K562 (cell line): Measurements from ENCODE around the gene SLC12A9. TPM values are rescaled to one million over a fixed set of nuclear protein-coding genes. Genes with fewer than 3 reads are reported as not detected.

Experiments used
- ATAC-seq: fragments of 200-7000 bp; cut with Tn5 transposase; 3 replicates; pipeline ENCODE4 v1.9.1; 2020; ENCODE audit warnings: moderate library complexity
- BruUV-seq: library from RNA; stranded (reverse); fragments of 400-500 nt; replicated peaks from 2 replicates; lab custom pipeline; 2021; lab: Mats Ljungman, UMichigan
- CTCF ChIA-PET: fragments of 300-600 bp; formaldehyde crosslinking; extraction: SDS; loops from one replicate; lab custom pipeline; 2021; ENCODE audit warnings: low intra/inter-chr PET ratio; lab: Yijun Ruan, JAX
- POLR2A ChIA-PET: fragments of 300-600, 350-650 bp; sonication (Branson Sonifier 250); formaldehyde crosslinking; extraction: SDS; loops from one replicate; lab custom pipeline; 2021; ENCODE audit warnings: antibody characterized with exemption, inconsistent platforms; lab: Yijun Ruan, JAX
- DNase-seq, 4 experiments: peaks; one replicate each; pipeline versions ENCODE4 v3.0.0 to v3.0.0-alpha.2; 2011 to 2018; ENCODE audit warnings: low spot score in 3 of 4, mixed read lengths in 3 of 4; ENCODE audit errors: extremely low read depth in 1 of 4
- FAIRE-seq: peaks from 2 replicates; lab custom pipeline; 2011; peaks lifted over from hg19 to GRCh38; lab: Jason Lieb, UNC
- H2AFZ ChIP-seq: 2 replicates; pipeline ENCODE4 v1.6.0; 2011; ENCODE audit warnings: low read depth, low read length, control low read depth, inconsistent platforms
- H3K27ac ChIP-seq: fragments of 200-600 bp; 3 replicates; pipeline ENCODE4 v1.8.0; 2011; ENCODE audit warnings: low read depth, mild to moderate bottlenecking, control low read depth, inconsistent platforms, low read length, moderate library complexity, mixed read lengths; ENCODE audit errors: extremely low read depth
- H3K27me3 ChIP-seq, 2 experiments: fragments of 300-600 bp in 1 of 2; 2 replicates in 1 of 2; 3 replicates in 1 of 2; pipeline versions ENCODE4 v1.6.0 to v1.8.0; 2011; ENCODE audit warnings: inconsistent platforms in 2 of 2, low read length in 2 of 2, mild to moderate bottlenecking in 1 of 2, mixed read lengths in 1 of 2, moderate library complexity in 1 of 2; ENCODE audit not compliant: control insufficient read depth in 2 of 2, insufficient read depth in 2 of 2
- H3K36me3 ChIP-seq: fragments of 300-600 bp; 3 replicates; pipeline ENCODE4 v1.8.0; 2011; ENCODE audit warnings: mild to moderate bottlenecking, low read length, inconsistent platforms; ENCODE audit not compliant: control insufficient read depth, insufficient read depth
- H3K4me1 ChIP-seq, 2 experiments: fragments of 200-600 bp in 1 of 2; replicated peaks in 1 of 2; 2 replicates in 1 of 2; 3 replicates in 1 of 2; pipeline versions ENCODE4 v1.5.1 to v1.8.0; 2011; ENCODE audit warnings: inconsistent platforms in 2 of 2, low read length in 2 of 2, mild to moderate bottlenecking in 1 of 2, mixed read lengths in 1 of 2, moderate library complexity in 1 of 2; ENCODE audit not compliant: control insufficient read depth in 2 of 2, insufficient read depth in 2 of 2
- H3K4me2 ChIP-seq: 2 replicates; pipeline ENCODE4 v1.6.1; 2011; ENCODE audit warnings: low read length, control low read depth, inconsistent platforms, mixed read lengths; ENCODE audit not compliant: insufficient read depth
- H3K4me3 ChIP-seq: fragments of 200-600 bp; sonication (generic), shearing (Covaris generic); 2 replicates; pipeline ENCODE4 v1.5.1; 2016; ENCODE audit warnings: control low read depth, inconsistent platforms
- H3K79me2 ChIP-seq: fragments of 200-600 bp; 3 replicates; pipeline ENCODE4 v1.8.0; 2011; ENCODE audit warnings: low read length, inconsistent platforms; ENCODE audit not compliant: control insufficient read depth, insufficient read depth
- H3K9ac ChIP-seq, 2 experiments: 2 replicates each; pipeline versions ENCODE4 v1.6.0 to v1.6.1; 2011; ENCODE audit warnings: low read depth in 2 of 2, low read length in 2 of 2, control low read depth in 1 of 2, inconsistent platforms in 1 of 2, mild to moderate bottlenecking in 1 of 2, mixed read lengths in 1 of 2; ENCODE audit not compliant: insufficient read depth in 1 of 2
- H3K9me1 ChIP-seq: one replicate; pipeline ENCODE4 v1.6.0; 2011; ENCODE audit warnings: inconsistent platforms, mild to moderate bottlenecking, low read length, moderate library complexity; ENCODE audit not compliant: control insufficient read depth, insufficient read depth
- H3K9me3 ChIP-seq: replicated peaks from 2 replicates; pipeline ENCODE4 v1.5.1; 2011; ENCODE audit warnings: low read depth, low read length, inconsistent platforms; ENCODE audit not compliant: control insufficient read depth, insufficient read depth
- H4K20me1 ChIP-seq: replicated peaks from 2 replicates; pipeline ENCODE4 v1.6.1; 2011; ENCODE audit warnings: low read length, inconsistent platforms, mixed read lengths; ENCODE audit not compliant: control insufficient read depth, insufficient read depth
- HNRNPL ChIP-seq: fragments of 200-400 bp; formaldehyde crosslinking; IDR thresholded peaks from 2 replicates; pipeline ENCODE4 v1.6.1; 2017; ENCODE audit warnings: low read depth, mild to moderate bottlenecking, low read length
- PCBP2 ChIP-seq: fragments of 200-400 bp; formaldehyde crosslinking; IDR thresholded peaks from 2 replicates; pipeline ENCODE4 v1.6.1; 2018; ENCODE audit warnings: low read length, low read depth, mild to moderate bottlenecking, moderate library complexity; ENCODE audit not compliant: poor library complexity, severe bottlenecking
- RBBP5 ChIP-seq: fragments of 200-600 bp; sonication (generic); IDR thresholded peaks from 2 replicates; pipeline ENCODE4 v1.6.1; 2012; ENCODE audit warnings: borderline replicate concordance, mild to moderate bottlenecking, low read length, control low read depth, inconsistent platforms; ENCODE audit not compliant: insufficient read depth, poor library complexity, severe bottlenecking
- ZBED1 ChIP-seq: IDR thresholded peaks from 2 replicates; pipeline ENCODE4 v1.6.1; 2014
- WGBS: fragments of 100-300 bp; shearing (Covaris generic); methylation state at CpG from one replicate; pipeline ENCODE4 v1.1.6; 2016; ENCODE audit warnings: low coverage, mixed read lengths; ENCODE audit not compliant: insufficient coverage; ENCODE audit errors: missing lambda C conversion rate; 5-methylcytosine and 5-hydroxymethylcytosine counted together
- in situ Hi-C: fragments of 300-500 bp; cut with MboI; formaldehyde crosslinking; loops from 4 replicates; pipeline ENCODE4 v1.15.0; 2018; ENCODE audit warnings: inconsistent platforms, mixed read lengths
- intact Hi-C: fragments of 100-400 bp; cut with micrococcal nuclease; formaldehyde crosslinking; loops from 2 replicates; pipeline ENCODE4 v1.14.2; 2022
- polyA plus RNA-seq, 8 experiments: library from polyadenylated mRNA; depleted of rRNA in 4 of 8; stranded (reverse) in 5 of 8; unstranded in 3 of 8; fragments of >200 nt; fragmentation: Nextera tagmentation in 2 of 8; fragmentation: Illumina TruSeq in 1 of 8; extraction: Ambion mirVana in 2 of 8; extraction: Trizol in 1 of 8; gene quantifications; 2 replicates each; pipeline versions ENCODE4 v1.2.1 to v1.2.3, GENCODE V29; 2011 to 2014; ENCODE audit warnings: inconsistent platforms in 1 of 8, missing spikeins in 1 of 8
- total RNA-seq, 7 experiments: library from RNA; depleted of rRNA in 6 of 7; stranded (reverse); fragments of >200 nt in 6 of 7; fragmentation: Illumina TruSeq in 2 of 7; extraction: Trizol in 2 of 7; gene quantifications; 2 replicates each; pipeline versions ENCODE4 v1.2.1 to v1.2.3, GENCODE V29; 2011 to 2021; ENCODE audit warnings: low replicate concordance in 1 of 7
- TF ChIP-seq, protein P1 (sequence below), 2 experiments: IDR thresholded peaks; 2 replicates each; pipeline ENCODE4 v1.6.1; 2012; ENCODE audit warnings: improper control_type of control experiment in 2 of 2, low read depth in 2 of 2, low read length in 2 of 2, borderline replicate concordance in 1 of 2
- TF ChIP-seq, protein P2 (sequence below): fragments of 250-450 bp; sonication (Bioruptor Pico); IDR thresholded peaks from 2 replicates; pipeline ENCODE4 v1.5.0; 2020; ENCODE audit warnings: mild to moderate bottlenecking, borderline replicate concordance
- TF ChIP-seq, protein P3 (sequence below): fragments of 250-450 bp; sonication (Bioruptor Pico); IDR thresholded peaks from 2 replicates; pipeline ENCODE4 v1.5.1; 2021; ENCODE audit warnings: mild to moderate bottlenecking

SLC12A9 gene
- total and polyA plus RNA-seq, 9 of the 15 experiments (the other 6 are each of a cell fraction or from before 2014, with no cell fraction given), result 0.06 to 20.2 (median 10.7) TPM

DNA sequence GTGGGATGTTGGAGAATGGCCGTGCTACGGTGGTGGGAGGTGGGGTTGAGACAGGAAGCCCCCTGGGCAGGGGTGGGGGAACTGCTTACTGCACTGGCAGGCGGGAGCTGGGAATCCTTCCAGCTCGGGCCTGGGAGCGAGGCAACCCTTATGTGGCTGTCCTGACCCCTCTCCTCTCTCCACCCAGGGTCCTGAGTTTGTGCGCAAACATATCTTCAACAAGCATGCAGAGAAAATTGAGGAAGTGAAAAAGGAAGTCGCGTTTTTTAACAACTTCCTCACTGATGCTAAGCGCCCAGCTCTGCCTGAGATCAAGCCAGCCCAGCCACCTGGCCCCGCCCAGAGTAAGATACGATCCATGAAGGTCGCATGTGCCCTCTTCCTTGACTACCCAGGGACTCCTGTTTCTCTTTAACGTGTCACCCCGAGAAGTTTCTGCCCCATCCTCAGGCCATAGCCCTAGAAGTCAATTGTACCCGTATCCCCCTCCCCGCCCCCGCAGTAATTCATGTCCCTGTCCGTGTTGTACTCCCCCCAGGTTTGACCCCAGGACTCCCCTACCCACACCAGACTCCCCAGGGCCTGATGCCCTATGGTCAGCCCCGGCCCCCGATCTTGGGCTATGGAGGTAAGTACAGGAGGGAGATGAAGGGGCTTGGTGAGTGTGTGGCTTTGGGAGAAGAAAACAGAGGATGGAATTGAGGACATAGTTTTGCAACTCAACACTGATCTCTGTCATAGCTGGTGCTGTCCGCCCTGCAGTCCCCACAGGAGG, 35.2 kb downstream of the SLC12A9 start (continued):
- TF ChIP-seq RBBP5, result peak; percentile 3

DNA sequence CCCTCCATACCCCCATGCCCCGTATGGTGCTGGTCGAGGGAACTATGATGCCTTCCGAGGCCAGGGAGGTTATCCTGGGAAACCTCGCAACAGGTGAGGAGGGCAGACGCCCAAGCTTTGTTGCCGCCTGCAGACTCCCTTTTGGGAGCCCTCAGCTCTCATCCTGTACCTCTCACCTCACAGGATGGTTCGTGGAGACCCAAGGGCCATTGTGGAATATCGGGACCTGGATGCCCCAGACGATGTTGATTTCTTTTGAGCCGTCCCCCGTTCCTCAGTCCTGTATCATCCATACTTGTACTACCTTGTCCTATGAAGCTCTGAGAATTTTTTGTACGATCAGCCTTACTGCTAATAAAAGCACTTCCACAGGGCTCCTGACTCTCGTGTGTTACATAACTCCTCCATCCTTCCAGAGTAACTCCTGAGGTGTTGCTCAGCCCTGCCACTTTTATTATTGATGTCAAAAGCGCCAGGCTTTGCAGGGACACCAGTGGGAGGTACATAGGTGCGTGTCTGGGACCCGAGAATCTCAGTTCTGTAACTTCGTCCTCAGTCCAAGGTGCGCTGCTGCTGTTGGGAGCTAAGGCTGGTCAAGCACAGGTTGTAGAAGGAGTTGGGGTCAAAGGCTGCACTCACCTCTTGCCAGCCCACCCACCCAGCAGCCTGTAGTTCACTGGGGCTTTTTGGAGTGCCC, 35.9 kb downstream of the SLC12A9 start:
- ChIA-PET CTCF (no interaction called here), POLR2A (interaction anchor here (0.5 to 6.3 kb wide), 8 partner anchors 9 to 401 kb away, joined by 3 to 144 read pairs (median 4); partner anchors contain the start of gene SRRT)
- H3K36me3 ChIP-seq, result peaks cover 55% of the 10 kb centered on the region
- BruUV-seq, result TSS peak; percentile 78
- no peak overlapping the region for H2AFZ ChIP-seq
- DNase-seq (peak in 2 of 4 experiments; percentile 27 to 48), ATAC-seq (peak; percentile 1), FAIRE-seq (peak; percentile 65)
- intact Hi-C loops, result no loop called here
- in situ Hi-C loops, result no loop called here
- H3K9me3 ChIP-seq, result no peaks in the 10 kb centered on the region
- peaks cover 45% of the 10 kb centered on the region for H3K79me2 ChIP-seq
- H3K4me1 ChIP-seq, result peaks cover 27 to 75% of the 10 kb centered on the region in 2 experiments
- peaks cover 27% of the 10 kb centered on the region for H4K20me1 ChIP-seq
- H3K27ac ChIP-seq, result peak overlapping the region; percentile 89
- 13% methylated on average over 18 of the region's 18 CpGs for WGBS
- H3K4me2 ChIP-seq, result peak overlapping the region; percentile 83
- peaks cover 5% of the 10 kb centered on the region for H3K9me1 ChIP-seq
- no peaks in the 10 kb centered on the region for H3K27me3 ChIP-seq
- H3K4me3 ChIP-seq, result peak overlapping the region; percentile 70
- H3K9ac ChIP-seq, result peak overlapping the region; percentile 86 to 100
- TF ChIP-seq ZBED1 (no peak), PCBP2 (no peak), HNRNPL (0 out of 2 replicates have a peak, but pooled peaks have one; percentile 36)
- TF ChIP-seq, protein P1, sequence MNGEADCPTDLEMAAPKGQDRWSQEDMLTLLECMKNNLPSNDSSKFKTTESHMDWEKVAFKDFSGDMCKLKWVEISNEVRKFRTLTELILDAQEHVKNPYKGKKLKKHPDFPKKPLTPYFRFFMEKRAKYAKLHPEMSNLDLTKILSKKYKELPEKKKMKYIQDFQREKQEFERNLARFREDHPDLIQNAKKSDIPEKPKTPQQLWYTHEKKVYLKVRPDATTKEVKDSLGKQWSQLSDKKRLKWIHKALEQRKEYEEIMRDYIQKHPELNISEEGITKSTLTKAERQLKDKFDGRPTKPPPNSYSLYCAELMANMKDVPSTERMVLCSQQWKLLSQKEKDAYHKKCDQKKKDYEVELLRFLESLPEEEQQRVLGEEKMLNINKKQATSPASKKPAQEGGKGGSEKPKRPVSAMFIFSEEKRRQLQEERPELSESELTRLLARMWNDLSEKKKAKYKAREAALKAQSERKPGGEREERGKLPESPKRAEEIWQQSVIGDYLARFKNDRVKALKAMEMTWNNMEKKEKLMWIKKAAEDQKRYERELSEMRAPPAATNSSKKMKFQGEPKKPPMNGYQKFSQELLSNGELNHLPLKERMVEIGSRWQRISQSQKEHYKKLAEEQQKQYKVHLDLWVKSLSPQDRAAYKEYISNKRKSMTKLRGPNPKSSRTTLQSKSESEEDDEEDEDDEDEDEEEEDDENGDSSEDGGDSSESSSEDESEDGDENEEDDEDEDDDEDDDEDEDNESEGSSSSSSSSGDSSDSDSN (IDR thresholded peaks at IDR 0.05; ENCODE audit: borderline replicate concordance in 1 of 2, low read depth in 2 of 2, low read length in 2 of 2), result no peak
- TF ChIP-seq, protein P2, sequence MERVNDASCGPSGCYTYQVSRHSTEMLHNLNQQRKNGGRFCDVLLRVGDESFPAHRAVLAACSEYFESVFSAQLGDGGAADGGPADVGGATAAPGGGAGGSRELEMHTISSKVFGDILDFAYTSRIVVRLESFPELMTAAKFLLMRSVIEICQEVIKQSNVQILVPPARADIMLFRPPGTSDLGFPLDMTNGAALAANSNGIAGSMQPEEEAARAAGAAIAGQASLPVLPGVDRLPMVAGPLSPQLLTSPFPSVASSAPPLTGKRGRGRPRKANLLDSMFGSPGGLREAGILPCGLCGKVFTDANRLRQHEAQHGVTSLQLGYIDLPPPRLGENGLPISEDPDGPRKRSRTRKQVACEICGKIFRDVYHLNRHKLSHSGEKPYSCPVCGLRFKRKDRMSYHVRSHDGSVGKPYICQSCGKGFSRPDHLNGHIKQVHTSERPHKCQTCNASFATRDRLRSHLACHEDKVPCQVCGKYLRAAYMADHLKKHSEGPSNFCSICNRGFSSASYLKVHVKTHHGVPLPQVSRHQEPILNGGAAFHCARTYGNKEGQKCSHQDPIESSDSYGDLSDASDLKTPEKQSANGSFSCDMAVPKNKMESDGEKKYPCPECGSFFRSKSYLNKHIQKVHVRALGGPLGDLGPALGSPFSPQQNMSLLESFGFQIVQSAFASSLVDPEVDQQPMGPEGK (CRISPR knock-in tag), result no peak
- TF ChIP-seq, protein P3, sequence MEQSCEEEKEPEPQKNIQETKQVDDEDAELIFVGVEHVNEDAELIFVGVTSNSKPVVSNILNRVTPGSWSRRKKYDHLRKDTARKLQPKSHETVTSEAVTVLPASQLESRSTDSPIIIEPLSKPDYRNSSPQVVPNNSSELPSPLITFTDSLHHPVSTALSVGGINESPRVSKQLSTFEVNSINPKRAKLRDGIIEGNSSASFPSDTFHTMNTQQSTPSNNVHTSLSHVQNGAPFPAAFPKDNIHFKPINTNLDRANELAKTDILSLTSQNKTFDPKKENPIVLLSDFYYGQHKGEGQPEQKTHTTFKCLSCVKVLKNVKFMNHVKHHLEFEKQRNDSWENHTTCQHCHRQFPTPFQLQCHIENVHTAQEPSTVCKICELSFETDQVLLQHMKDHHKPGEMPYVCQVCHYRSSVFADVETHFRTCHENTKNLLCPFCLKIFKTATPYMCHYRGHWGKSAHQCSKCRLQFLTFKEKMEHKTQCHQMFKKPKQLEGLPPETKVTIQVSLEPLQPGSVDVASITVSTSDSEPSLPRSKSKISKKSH (CRISPR knock-in tag), result no peak
